ENCODE data around the gene DIABLO. TPM values are rescaled to one million over a fixed set of nuclear protein-coding genes. Genes with fewer than 3 reads are reported as not detected.

Gene DIABLO
- polyA plus RNA-seq, 2 donors, result 17.9 to 31.1 TPM

DNA sequence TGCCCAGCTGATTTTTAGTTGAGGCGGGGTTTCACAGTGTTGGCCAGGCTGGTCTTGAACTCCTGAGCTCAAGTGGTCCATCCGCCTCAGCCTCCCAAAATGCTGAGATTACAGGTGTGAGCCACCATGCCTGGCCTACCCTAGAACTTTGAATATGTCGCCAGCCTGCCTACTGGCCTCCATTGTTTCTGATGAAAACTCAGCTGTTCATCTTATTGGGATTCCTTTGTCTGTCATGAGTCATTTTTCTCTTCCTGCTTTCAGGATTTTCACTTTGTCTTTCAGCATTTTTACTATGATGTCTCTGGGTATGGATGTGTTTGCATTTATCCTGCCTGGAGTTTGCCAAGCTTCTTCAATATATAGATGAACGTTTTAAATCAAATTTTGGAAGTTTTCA lies 30.4 kb downstream of the DIABLO start:
- WGBS, 2 donors, result 89 to 95% methylated on average over 4 of the region's 4 CpGs
- H3K27ac ChIP-seq (ENCODE audit: low read depth in 2 of 2, low read length in 1 of 2), result no peak overlapping the region
- H3K36me3 ChIP-seq (ENCODE audit: control insufficient read depth in 2 of 2, insufficient read depth in 2 of 2, low read length in 1 of 2), result no peaks in the 10 kb centered on the region
- H3K4me1 ChIP-seq (ENCODE audit: control insufficient read depth in 2 of 2, insufficient read depth in 2 of 2, low read length in 1 of 2), result no peaks in the 10 kb centered on the region
- peaks cover 2 to 3% of the 10 kb centered on the region in 2 donors for H3K9me3 ChIP-seq (ENCODE audit: control insufficient read depth in 2 of 2, insufficient read depth in 1 of 2, low read depth in 1 of 2, low read length in 1 of 2)
- H3K27me3 ChIP-seq (ENCODE audit: control insufficient read depth in 1 of 2, insufficient read depth in 2 of 2, low read length in 2 of 2), result no peaks in the 10 kb centered on the region
- H3K4me3 ChIP-seq (ENCODE audit: low read depth in 1 of 2, low read length in 2 of 2), result no peak overlapping the region

DNA sequence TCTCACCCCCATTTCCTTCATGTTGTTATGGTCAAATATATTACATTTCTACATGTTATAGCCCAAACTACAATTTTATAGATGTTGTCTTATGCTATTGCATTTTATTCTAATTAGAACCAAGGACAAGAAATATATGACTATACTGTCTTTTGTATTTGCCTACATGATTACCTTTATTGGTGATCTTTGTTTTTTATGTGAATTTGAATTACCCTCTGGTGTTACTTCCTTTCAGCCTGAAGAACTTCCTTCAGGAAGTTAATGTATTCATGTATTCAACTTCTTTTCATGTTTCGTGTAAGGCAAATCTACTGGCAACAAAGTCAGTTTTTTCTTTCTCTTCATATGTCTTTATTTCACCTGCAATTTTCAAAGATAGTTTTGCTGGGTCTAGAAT lies 31.0 kb downstream of the DIABLO start:
- Histone ChIP-seq H3K27ac (ENCODE audit: low read depth in 2 of 2, low read length in 1 of 2) (no peak overlapping the region), H3K4me3 (ENCODE audit: low read depth in 1 of 2, low read length in 2 of 2) (no peak overlapping the region), H3K9me3 (ENCODE audit: control insufficient read depth in 2 of 2, insufficient read depth in 1 of 2, low read depth in 1 of 2, low read length in 1 of 2) (peaks cover 2 to 3% of the 10 kb centered on the region in 2 donors), H3K36me3 (ENCODE audit: control insufficient read depth in 2 of 2, insufficient read depth in 2 of 2, low read length in 1 of 2) (no peaks in the 10 kb centered on the region), H3K27me3 (ENCODE audit: control insufficient read depth in 1 of 2, insufficient read depth in 2 of 2, low read length in 2 of 2) (no peaks in the 10 kb centered on the region), H3K4me1 (ENCODE audit: control insufficient read depth in 2 of 2, insufficient read depth in 2 of 2, low read length in 1 of 2) (no peaks in the 10 kb centered on the region)
- WGBS, 2 donors, result 74 to 78% methylated on average over 1 of the region's 1 CpG

DNA sequence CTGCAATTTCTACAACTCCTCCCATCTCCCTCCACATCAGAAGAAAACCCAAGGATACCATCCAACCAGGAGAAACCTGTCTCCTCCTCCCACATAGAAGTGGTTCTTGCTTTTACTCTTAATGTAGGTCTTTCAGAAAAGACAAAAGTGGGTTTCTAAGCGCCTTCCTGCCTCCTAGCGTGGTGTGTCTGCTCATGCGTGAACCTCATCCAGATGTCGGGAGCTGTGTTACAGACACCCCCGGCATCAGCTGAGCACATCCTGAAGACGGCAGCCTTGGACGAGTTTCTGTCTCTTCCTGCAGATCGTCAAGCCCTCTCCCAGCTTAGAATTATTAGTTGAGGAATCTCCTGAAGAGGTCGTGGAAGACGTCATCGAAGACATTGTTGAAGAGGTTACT lies 33.4 kb downstream of the DIABLO start:
- Histone ChIP-seq H3K4me1 (ENCODE audit: control insufficient read depth in 2 of 2, insufficient read depth in 2 of 2, low read length in 1 of 2) (no peaks in the 10 kb centered on the region), H3K9me3 (ENCODE audit: control insufficient read depth in 2 of 2, insufficient read depth in 1 of 2, low read depth in 1 of 2, low read length in 1 of 2) (peaks cover 2 to 3% of the 10 kb centered on the region in 2 donors), H3K4me3 (ENCODE audit: low read depth in 1 of 2, low read length in 2 of 2) (no peak overlapping the region), H3K27me3 (ENCODE audit: control insufficient read depth in 1 of 2, insufficient read depth in 2 of 2, low read length in 2 of 2) (no peaks in the 10 kb centered on the region), H3K36me3 (ENCODE audit: control insufficient read depth in 2 of 2, insufficient read depth in 2 of 2, low read length in 1 of 2) (no peaks in the 10 kb centered on the region), H3K27ac (ENCODE audit: low read depth in 2 of 2, low read length in 1 of 2) (no peak overlapping the region)
- WGBS, 2 donors, result 86 to 88% methylated on average over 11 of the region's 11 CpGs

DNA sequence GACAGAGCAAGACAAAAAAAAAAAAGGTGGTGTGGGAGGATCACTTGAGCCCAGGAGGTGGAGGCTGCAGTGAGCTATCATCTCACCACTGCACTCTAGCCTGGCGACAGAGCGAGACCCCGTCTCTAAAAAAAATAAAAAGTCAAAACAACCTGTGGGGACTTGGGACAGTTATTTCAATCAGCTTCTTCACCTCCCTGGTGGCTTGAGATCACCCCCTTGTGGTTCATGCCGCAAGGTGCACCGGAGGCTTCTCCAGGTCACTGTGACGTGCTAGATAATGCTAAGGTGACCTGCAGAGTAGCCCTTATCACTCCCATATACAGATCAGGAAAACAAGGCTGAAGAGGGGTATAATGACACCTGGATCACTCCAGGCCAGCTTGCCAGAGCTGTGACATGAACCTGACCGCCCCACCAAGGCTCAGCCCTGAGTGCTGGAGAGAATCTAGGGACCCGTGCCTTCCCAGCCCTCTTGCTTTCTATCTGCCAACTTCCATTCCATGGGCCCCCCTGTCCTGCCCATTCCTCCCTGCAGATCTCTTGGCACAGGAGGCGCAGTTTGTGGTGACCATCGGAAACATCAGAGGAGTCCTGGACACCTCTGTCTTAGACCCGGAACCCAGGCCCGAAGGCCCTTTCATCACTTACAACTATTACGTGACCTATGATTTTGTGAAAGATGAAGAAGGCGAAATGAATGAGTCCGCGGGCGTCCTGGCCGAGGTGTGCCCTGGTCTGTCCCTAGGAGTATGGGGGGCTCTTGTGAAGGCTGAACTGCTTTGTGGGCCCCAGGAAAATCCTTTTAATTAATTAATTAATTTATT lies 34.8 kb downstream of the DIABLO start:
- Histone ChIP-seq H3K4me3 (ENCODE audit: low read depth in 1 of 2, low read length in 2 of 2) (no peak overlapping the region), H3K27me3 (ENCODE audit: control insufficient read depth in 1 of 2, insufficient read depth in 2 of 2, low read length in 2 of 2) (no peaks in the 10 kb centered on the region), H3K36me3 (ENCODE audit: control insufficient read depth in 2 of 2, insufficient read depth in 2 of 2, low read length in 1 of 2) (no peaks in the 10 kb centered on the region), H3K4me1 (ENCODE audit: control insufficient read depth in 2 of 2, insufficient read depth in 2 of 2, low read length in 1 of 2) (no peaks in the 10 kb centered on the region), H3K27ac (ENCODE audit: low read depth in 2 of 2, low read length in 1 of 2) (no peak overlapping the region), H3K9me3 (ENCODE audit: control insufficient read depth in 2 of 2, insufficient read depth in 1 of 2, low read depth in 1 of 2, low read length in 1 of 2) (peaks cover 2 to 3% of the 10 kb centered on the region in 2 donors)
- WGBS, 2 donors, result 64 to 67% methylated on average over 18 of the region's 18 CpGs

DNA sequence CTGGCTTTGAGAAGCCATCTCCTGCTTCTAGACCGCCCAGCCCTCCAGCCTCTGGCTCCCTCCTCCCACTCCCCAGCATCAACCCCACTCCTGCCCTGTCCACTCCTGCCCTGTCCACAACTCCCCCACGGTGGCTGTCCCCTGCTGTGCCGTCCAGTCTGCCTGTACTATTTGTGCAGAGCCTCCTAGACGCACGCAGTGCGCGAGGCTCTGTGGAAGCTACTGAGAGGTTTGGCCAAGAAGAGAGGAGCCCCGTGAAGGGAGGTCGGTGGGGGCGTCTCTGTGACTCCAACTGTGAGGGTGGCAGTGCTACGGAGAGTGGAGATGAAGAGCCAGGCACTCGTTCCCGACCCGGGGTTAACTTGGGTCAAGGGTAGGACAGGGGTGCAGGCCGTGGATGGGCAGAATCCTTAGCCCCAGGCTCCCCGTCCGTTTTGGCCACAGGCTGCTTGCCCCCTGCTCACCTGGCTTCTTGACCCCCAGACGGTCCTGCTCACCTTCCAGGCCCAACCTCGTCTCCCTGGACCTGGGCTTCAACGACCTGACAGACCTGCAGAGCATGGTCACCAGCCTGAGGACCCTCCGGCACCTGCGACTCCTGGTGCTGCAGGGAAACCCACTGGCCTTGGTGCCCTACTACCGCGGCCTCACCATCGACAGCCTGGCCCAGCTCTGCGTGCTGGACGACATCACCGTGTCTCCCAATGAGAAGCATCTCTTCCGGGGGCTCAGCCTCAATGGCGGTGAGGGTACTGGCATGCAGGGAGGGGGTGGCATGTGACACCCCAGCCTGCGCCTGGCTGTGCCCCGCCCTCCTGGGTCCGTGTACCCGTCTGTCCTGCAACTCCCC lies 36.0 kb downstream of the DIABLO start:
- no peaks in the 10 kb centered on the region for H3K36me3 ChIP-seq (ENCODE audit: control insufficient read depth in 2 of 2, insufficient read depth in 2 of 2, low read length in 1 of 2)
- no peaks in the 10 kb centered on the region for H3K9me3 ChIP-seq (ENCODE audit: control insufficient read depth in 2 of 2, insufficient read depth in 1 of 2, low read depth in 1 of 2, low read length in 1 of 2)
- WGBS, 2 donors, result 85% methylated on average over 34 of the region's 34 CpGs
- no peaks in the 10 kb centered on the region for H3K4me1 ChIP-seq (ENCODE audit: control insufficient read depth in 2 of 2, insufficient read depth in 2 of 2, low read length in 1 of 2)
- H3K27ac ChIP-seq (ENCODE audit: low read depth in 2 of 2, low read length in 1 of 2), result no peak overlapping the region
- no peaks in the 10 kb centered on the region for H3K27me3 ChIP-seq (ENCODE audit: control insufficient read depth in 1 of 2, insufficient read depth in 2 of 2, low read length in 2 of 2)
- no peak overlapping the region for H3K4me3 ChIP-seq (ENCODE audit: low read depth in 1 of 2, low read length in 2 of 2)

DNA sequence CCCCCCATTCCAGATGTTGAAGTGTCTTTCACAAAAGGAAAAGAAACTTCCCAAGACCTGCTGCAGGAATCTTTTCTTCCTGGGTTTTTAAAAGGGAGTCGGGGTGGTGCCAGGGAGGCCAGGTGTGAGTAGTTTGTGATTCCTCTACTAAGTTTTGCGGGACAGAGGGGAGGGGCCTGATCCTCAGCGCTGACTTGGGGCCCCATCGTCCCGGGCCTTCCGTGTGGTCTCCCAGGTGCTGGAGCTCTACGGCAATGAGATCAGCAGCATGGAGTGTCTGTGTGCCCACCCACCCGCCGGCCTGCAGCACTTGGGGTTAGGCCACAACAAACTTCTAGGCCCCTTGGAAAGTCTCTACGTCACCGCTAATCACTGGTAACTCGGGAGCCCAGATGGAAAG lies 38.4 kb downstream of the DIABLO start:
- Histone ChIP-seq H3K9me3 (ENCODE audit: control insufficient read depth in 2 of 2, insufficient read depth in 1 of 2, low read depth in 1 of 2, low read length in 1 of 2) (no peaks in the 10 kb centered on the region), H3K27me3 (ENCODE audit: control insufficient read depth in 1 of 2, insufficient read depth in 2 of 2, low read length in 2 of 2) (no peaks in the 10 kb centered on the region), H3K27ac (ENCODE audit: low read depth in 2 of 2, low read length in 1 of 2) (no peak overlapping the region), H3K36me3 (ENCODE audit: control insufficient read depth in 2 of 2, insufficient read depth in 2 of 2, low read length in 1 of 2) (no peaks in the 10 kb centered on the region), H3K4me1 (ENCODE audit: control insufficient read depth in 2 of 2, insufficient read depth in 2 of 2, low read length in 1 of 2) (peaks cover 0 to 5% of the 10 kb centered on the region in 2 donors), H3K4me3 (ENCODE audit: low read depth in 1 of 2, low read length in 2 of 2) (no peak overlapping the region)
- 69 to 77% methylated on average over 12 of the region's 12 CpGs for WGBS, 2 donors

DNA sequence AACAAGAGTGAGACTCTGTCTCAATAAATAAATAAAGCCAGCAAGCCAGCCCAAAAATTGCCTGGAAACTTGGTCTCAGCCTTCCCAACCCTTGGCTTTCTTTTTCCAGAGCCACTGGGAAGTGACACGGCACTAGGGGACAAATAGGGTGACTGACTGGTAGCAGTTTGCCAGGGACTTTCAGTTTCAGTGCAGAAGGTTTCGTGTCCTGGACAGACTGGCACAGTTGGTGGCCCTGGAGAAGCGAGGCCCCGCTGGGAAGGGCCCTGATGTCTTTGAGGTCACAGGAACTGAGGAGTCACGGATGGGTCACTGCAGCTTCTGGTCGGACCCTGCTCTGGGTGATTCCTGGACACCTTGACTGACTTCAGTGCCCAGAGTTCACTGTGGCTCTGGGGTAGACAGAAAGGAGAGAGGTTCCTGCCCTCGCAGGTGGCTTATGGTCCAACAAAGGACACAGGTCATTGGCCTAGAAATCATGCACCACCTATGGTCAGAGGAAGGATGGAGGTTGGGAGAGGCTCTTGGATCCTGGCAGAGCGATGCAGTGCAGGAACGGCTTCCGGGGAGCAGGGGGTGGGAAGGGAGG lies 40.3 kb downstream of the DIABLO start:
- Histone ChIP-seq H3K4me3 (ENCODE audit: low read depth in 1 of 2, low read length in 2 of 2) (no peak overlapping the region), H3K27ac (ENCODE audit: low read depth in 2 of 2, low read length in 1 of 2) (no peak overlapping the region), H3K36me3 (ENCODE audit: control insufficient read depth in 2 of 2, insufficient read depth in 2 of 2, low read length in 1 of 2) (no peaks in the 10 kb centered on the region), H3K4me1 (ENCODE audit: control insufficient read depth in 2 of 2, insufficient read depth in 2 of 2, low read length in 1 of 2) (peaks cover 0 to 5% of the 10 kb centered on the region in 2 donors), H3K9me3 (ENCODE audit: control insufficient read depth in 2 of 2, insufficient read depth in 1 of 2, low read depth in 1 of 2, low read length in 1 of 2) (no peaks in the 10 kb centered on the region), H3K27me3 (ENCODE audit: control insufficient read depth in 1 of 2, insufficient read depth in 2 of 2, low read length in 2 of 2) (no peaks in the 10 kb centered on the region)
- 85 to 87% methylated on average over 9 to 10 of the region's 10 CpGs for WGBS, 2 donors

DNA sequence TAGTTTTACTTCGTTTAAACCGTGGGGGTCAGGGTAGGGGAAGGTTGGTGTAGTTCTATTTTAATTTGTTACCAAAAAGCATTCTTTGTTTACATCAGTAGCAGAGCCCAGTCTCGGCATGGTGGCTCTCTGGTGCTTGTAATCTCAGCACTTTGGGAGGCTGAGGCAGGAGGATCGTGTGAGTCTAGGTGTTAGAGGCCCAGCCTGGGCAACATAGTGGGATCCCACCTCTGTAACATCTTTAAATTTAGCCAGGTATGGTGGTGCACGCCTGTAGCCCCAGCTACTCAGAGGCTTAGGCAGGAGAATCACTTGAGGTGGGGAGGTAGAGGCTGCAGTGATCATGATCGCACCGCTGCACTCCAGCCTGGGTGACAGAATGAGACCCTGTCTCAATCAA lies 40.8 kb downstream of the DIABLO start:
- Histone ChIP-seq H3K36me3 (ENCODE audit: control insufficient read depth in 2 of 2, insufficient read depth in 2 of 2, low read length in 1 of 2) (no peaks in the 10 kb centered on the region), H3K4me3 (ENCODE audit: low read depth in 1 of 2, low read length in 2 of 2) (no peak overlapping the region), H3K4me1 (ENCODE audit: control insufficient read depth in 2 of 2, insufficient read depth in 2 of 2, low read length in 1 of 2) (peaks cover 0 to 5% of the 10 kb centered on the region in 2 donors), H3K27me3 (ENCODE audit: control insufficient read depth in 1 of 2, insufficient read depth in 2 of 2, low read length in 2 of 2) (no peaks in the 10 kb centered on the region), H3K9me3 (ENCODE audit: control insufficient read depth in 2 of 2, insufficient read depth in 1 of 2, low read depth in 1 of 2, low read length in 1 of 2) (no peaks in the 10 kb centered on the region), H3K27ac (ENCODE audit: low read depth in 2 of 2, low read length in 1 of 2) (no peak overlapping the region)
- 92 to 93% methylated on average over 7 of the region's 7 CpGs for WGBS, 2 donors

DNA sequence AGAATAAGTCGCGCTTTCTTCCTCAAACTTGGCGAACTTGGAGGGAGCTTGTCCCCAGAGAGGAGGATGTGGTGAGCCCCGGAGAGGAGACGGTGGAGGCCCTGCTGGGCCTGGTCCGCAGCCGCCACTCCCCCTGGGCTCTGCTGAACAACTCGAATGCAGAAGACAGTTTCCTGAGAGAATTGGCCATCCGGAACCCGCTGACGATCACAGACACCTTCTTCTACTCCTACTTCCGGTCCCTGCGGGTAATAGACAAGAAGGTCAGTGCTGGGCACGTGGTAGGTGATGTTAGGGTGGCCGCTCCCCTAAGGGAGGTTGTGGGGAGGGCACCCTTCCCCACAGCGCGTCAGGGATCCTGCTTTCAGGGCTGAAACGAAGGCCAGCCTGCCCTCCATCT lies 41.3 kb downstream of the DIABLO start:
- Histone ChIP-seq H3K9me3 (ENCODE audit: control insufficient read depth in 2 of 2, insufficient read depth in 1 of 2, low read depth in 1 of 2, low read length in 1 of 2) (no peaks in the 10 kb centered on the region), H3K27ac (ENCODE audit: low read depth in 2 of 2, low read length in 1 of 2) (no peak overlapping the region), H3K36me3 (ENCODE audit: control insufficient read depth in 2 of 2, insufficient read depth in 2 of 2, low read length in 1 of 2) (no peaks in the 10 kb centered on the region), H3K27me3 (ENCODE audit: control insufficient read depth in 1 of 2, insufficient read depth in 2 of 2, low read length in 2 of 2) (no peaks in the 10 kb centered on the region), H3K4me1 (ENCODE audit: control insufficient read depth in 2 of 2, insufficient read depth in 2 of 2, low read length in 1 of 2) (peaks cover 0 to 5% of the 10 kb centered on the region in 2 donors), H3K4me3 (ENCODE audit: low read depth in 1 of 2, low read length in 2 of 2) (no peak overlapping the region)
- WGBS, 2 donors, result 84 to 88% methylated on average over 18 of the region's 18 CpGs

All from esophagus (tissue), 2 donors.